ENCODE results near the gene ZNF213.

DNA sequence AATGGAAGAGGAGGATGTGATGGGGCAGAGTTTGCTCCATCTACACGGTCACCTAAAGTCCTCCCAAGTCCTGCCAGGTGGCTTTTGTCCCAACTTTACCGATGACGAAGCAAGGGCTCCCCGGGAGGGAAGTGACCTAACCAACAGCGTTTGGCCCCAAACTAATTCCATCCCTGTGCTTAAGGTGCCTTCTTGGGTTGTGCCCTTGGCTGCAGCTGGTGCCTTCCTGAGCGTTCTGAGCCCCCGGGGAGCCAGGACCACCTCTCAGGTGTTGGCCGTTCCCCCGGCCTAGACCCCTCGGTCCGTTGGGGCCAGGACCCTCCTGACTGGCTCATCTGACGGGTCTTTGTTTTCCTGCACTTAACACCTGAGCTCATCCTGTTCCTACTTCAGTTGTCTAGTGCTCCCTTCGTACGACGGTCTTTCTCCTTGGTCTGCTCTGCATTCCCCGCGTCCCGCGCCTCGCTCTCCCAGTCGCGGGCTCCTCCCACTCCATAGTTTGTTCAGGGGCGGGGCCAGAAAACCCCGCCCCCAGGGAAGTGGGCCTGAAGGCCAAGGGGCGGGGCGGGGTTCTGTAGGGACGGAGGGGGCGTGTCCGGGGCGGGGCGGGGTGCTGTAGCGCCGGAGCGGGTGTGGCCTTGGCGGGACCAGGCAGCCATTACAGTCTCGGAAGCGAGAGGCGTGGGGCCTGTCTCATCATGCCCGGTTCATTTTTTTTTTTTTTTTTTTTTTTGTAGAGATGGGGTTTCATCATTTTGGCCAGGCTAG lies 34.9 kb upstream of the ZNF213 start:
- TF ChIP-seq, protein P1, sequence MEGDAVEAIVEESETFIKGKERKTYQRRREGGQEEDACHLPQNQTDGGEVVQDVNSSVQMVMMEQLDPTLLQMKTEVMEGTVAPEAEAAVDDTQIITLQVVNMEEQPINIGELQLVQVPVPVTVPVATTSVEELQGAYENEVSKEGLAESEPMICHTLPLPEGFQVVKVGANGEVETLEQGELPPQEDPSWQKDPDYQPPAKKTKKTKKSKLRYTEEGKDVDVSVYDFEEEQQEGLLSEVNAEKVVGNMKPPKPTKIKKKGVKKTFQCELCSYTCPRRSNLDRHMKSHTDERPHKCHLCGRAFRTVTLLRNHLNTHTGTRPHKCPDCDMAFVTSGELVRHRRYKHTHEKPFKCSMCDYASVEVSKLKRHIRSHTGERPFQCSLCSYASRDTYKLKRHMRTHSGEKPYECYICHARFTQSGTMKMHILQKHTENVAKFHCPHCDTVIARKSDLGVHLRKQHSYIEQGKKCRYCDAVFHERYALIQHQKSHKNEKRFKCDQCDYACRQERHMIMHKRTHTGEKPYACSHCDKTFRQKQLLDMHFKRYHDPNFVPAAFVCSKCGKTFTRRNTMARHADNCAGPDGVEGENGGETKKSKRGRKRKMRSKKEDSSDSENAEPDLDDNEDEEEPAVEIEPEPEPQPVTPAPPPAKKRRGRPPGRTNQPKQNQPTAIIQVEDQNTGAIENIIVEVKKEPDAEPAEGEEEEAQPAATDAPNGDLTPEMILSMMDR (IDR thresholded peaks at IDR 0.05): no peak
- no peak for TF ChIP-seq POLR2AphosphoS5 (IDR thresholded peaks at IDR 0.05; ENCODE audit: low read depth, low read length)
- TF ChIP-seq, protein P2, sequence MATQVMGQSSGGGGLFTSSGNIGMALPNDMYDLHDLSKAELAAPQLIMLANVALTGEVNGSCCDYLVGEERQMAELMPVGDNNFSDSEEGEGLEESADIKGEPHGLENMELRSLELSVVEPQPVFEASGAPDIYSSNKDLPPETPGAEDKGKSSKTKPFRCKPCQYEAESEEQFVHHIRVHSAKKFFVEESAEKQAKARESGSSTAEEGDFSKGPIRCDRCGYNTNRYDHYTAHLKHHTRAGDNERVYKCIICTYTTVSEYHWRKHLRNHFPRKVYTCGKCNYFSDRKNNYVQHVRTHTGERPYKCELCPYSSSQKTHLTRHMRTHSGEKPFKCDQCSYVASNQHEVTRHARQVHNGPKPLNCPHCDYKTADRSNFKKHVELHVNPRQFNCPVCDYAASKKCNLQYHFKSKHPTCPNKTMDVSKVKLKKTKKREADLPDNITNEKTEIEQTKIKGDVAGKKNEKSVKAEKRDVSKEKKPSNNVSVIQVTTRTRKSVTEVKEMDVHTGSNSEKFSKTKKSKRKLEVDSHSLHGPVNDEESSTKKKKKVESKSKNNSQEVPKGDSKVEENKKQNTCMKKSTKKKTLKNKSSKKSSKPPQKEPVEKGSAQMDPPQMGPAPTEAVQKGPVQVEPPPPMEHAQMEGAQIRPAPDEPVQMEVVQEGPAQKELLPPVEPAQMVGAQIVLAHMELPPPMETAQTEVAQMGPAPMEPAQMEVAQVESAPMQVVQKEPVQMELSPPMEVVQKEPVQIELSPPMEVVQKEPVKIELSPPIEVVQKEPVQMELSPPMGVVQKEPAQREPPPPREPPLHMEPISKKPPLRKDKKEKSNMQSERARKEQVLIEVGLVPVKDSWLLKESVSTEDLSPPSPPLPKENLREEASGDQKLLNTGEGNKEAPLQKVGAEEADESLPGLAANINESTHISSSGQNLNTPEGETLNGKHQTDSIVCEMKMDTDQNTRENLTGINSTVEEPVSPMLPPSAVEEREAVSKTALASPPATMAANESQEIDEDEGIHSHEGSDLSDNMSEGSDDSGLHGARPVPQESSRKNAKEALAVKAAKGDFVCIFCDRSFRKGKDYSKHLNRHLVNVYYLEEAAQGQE (IDR thresholded peaks at IDR 0.05; ENCODE audit: insufficient read depth in 1 of 2, low read depth in 2 of 2, low read length in 1 of 2): no peak

Data from Panc1 (cell line).